HG03175 (cell line): ENCODE data around the gene MDH1B.
"Not testable (repeated sequence)": the region's sequence is repeated elsewhere in the genome, so short reads cannot be mapped to it uniquely, and the experiment has no call there.

Experiments
- ATAC-seq: cut with Tn5 transposase; IDR thresholded peaks from one replicate; pipeline ENCODE4 v1.9.1; 2021; ENCODE audit warnings: mild to moderate bottlenecking, moderate library complexity; ENCODE audit not compliant: unreplicated experiment

The MDH1B gene

DNA sequence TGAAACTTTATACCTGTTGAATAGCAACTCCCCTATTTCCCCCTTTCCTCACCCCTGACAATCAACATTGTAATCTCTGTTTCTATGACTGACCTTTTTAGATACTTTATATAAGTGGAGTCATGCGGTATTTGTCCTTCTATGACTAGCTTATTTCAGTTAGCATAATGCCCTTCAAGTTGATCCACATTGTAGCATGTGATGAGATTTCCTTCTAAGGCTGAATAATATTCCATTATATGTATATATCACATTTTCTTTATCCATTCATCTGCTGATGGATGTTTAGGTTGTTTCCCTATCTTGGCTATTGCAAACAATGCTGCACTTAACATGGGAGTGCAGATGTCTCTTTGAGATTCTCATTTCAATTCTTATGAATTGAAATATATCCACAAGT lies 9.7 kb upstream of the MDH1B start:
- ATAC-seq: no peak

DNA sequence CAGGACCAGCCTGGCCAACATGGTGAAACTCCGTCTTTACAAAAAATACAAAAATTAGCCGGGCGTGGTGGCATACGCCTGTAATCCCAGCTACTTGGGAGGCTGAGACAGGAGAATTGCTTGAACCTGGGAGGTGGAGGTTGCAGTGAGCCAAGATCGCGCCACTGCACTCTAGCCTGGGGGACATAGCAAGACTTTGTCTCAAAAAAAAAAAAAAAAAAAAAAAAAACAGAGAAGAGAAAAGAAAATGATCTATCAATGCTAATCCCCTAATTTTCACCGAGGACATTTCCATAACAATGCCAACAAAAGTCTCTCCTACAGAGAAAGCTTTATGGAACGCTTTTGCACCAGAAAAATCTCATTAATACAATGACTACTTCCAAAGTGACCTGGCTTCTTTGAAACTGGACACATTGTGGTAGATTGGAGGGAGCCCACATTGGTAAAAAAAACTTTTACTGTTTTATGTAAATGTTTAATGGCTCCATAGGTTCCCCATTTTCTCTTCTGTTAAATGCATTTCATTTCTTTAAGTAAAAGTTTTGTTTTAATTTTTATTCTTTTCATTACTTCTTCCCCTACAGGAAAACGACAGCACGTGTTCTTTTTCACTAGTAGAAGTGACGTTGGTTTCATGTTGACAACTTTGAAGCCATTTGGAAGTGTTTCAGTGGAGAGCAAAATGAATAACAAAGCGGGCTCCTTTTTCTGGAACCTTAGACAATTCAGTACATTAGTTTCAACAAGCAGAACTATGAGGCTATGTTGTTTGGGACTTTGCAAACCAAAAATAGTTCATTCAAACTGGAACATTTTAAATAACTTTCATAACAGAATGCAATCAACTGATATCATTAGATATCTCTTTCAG lies 1.2 kb upstream of the MDH1B start:
- ATAC-seq: no peak

- ATAC-seq: peak; percentile 7
Measured at GRCh38 chr2:206764673-206765241, 371 bp downstream of the MDH1B start.

DNA sequence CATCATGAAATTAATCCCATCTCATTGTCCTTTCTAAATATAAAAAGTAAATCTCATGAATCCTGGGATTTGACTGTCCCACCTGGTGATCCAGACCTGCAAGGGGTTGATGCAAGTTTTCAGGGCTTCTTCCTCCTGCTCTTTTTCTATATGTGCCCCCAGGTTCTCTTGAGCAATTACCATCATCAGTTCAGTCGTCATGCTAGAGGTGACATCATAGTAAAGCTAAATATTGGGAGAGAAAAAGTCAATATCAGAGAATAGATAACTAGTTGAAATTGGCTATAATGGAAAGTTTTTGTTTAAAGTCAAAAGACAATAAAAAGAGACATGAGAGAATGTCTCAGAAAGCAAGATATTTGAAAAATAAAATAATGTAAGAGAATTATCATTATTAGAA lies 8.3 kb downstream of the MDH1B start:
- ATAC-seq: no peak

- ATAC-seq: no peak
Measured at GRCh38 chr2:206740800-206741199, 24.3 kb downstream of the MDH1B start.

GRCh38 chr2:206739271-206739670 lies 25.9 kb downstream of the MDH1B start:
- ATAC-seq: no peak

DNA sequence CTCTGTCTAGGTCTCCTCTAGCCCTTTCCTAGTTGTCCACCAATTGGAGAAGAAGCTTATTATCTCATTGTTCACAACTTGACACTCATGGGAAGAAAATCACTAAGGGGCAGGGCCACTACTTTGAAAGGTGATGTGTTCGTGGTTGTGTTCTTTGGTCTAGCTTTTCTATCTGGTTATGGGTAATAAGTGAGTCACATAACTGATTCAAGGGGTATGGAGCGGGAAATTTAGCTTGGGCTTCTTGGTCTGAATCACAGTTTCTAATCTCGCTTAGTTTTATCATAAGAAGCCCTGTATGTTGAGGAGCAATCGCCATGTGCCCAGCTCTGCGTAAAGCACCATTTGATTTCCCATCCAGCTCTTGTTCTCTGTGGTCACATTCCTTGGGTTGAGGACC lies 28.2 kb downstream of the MDH1B start:
- ATAC-seq: no peak

GRCh38 chr2:206733341-206733740 lies 31.8 kb downstream of the MDH1B start:
- ATAC-seq: no peak

GRCh38 chr2:206728277-206729199 lies 36.6 kb downstream of the MDH1B start:
- ATAC-seq: no peak

GRCh38 chr2:206727287-206727686 lies 37.8 kb downstream of the MDH1B start:
- no peak for ATAC-seq

- ATAC-seq: no peak
Measured at GRCh38 chr2:206723288-206723687, 41.8 kb downstream of the MDH1B start.

DNA sequence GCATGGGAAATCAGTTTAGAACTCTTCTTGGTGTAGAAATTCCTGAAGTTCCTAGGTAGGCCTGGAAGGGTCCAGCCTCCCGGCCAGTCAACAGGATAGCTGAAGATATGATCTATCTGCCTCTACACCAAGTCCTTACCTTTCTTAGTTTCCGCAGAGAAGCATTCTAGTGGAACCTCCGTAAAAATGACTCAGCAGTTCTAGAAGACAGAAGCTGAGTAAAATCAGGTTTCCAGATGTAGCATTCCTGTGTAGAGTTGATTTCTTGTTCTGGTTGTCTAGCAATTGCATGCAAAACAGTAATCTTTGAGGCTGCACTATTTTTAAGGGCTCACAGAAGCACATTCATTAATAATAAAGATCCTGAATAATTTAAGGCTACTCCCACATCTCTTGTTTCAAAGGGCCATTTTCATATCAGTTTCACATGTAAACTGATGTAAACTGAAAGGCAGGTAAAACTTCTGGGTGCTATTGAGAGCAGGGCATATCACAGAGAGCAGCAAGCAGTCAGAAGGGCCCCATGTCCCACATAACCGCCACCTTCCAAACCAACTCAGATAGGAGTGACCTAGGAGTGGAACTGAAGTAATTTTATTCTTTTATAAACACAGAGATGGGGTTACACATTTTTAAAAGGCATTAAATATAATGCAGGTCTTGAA lies 43.7 kb downstream of the MDH1B start:
- peak; percentile 76 for ATAC-seq

GRCh38 chr2:206718296-206718695 lies 46.8 kb downstream of the MDH1B start, which contains the start of gene DYTN:
DYTN (minus strand) TSS chr2:206718396; CDS start chr2:206718279, 117 bp downstream.
- ATAC-seq: no peak

GRCh38 chr2:206716623-206717022 lies 48.5 kb downstream of the MDH1B start:
- ATAC-seq: no peak

- ATAC-seq: not testable (repeated sequence)
Measured at GRCh38 chr2:206715183-206715582, 49.9 kb downstream of the MDH1B start.

- peak; percentile 60 for ATAC-seq
Measured at GRCh38 chr2:206713746-206714145, 51.4 kb downstream of the MDH1B start.

- ATAC-seq: no peak
Measured at GRCh38 chr2:206708286-206708685, 56.8 kb downstream of the MDH1B start.

DNA sequence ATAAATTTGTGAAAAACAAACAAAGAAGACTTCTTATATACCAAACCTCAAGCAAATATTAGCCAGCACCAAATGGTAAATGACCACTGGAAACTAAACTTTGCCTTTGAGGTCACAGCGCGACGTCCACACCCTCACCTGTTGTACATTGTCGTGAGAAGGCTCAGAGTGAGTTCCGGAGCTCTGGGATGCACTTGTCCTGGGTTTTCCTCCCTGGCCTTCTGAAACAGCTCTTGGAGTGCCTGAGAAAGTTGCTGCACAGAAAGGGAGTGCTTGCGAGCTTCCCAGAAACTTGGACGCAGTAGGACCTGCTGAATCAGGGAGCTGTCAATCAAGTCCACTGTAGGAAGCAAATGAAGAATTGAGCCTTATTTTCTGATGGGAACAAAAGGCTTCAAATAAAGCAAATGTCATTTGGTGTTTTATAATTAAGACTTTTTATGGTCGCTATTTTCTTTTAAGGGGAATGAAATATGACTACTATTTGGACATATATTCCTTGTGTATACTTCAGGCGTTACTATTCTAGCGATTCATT lies 57.9 kb downstream of the MDH1B start:
- ATAC-seq: no peak

- ATAC-seq: no peak
Measured at GRCh38 chr2:206701952-206702605, 63.0 kb downstream of the MDH1B start.

DNA sequence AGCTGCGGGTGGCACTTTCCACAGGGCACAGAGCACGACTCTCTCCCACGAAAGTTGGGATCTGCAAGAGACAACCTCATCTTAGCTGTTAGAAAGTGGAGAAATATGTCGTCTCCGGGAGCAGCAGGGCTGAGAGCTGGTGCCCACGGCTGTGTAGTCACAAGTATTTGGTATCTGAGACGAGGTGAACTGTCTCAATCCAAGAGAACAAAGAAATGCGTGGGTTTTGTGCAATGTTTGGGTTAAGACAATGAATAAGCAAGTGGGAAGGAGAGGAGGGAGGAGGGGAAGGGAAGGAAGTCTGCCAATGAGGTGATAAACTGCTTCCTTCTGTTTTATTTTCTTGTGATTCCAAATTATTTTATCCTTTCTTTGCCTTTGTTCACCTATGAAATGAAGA lies 65.0 kb downstream of the MDH1B start:
- no peak for ATAC-seq
